WTC11 (cell line): ENCODE data around the gene SLC25A39. TPM values are rescaled to one million over a fixed set of nuclear protein-coding genes. Genes with fewer than 3 reads are reported as not detected.
"Not testable (repeated sequence)": the region's sequence is repeated elsewhere in the genome, so short reads cannot be mapped to it uniquely, and the experiment has no call there.

ENCODE experiments used
- ATAC-seq: fragments of 200-7000 bp; cut with Tn5 transposase; 2 replicates; pipeline ENCODE4 v1.10.0; 2021; ENCODE audit warnings: mild to moderate bottlenecking, moderate library complexity
- CTCF ChIA-PET: fragments of 300-600 bp; sonication (Branson Sonifier 250); formaldehyde crosslinking; loops from one replicate; lab custom pipeline; 2021; ENCODE audit warnings: antibody characterized with exemption; lab: Charles Lee
- POLR2A ChIA-PET: fragments of 350-600 bp; sonication (Branson Sonifier 250); formaldehyde crosslinking; loops from one replicate; lab custom pipeline; 2021; ENCODE audit warnings: antibody characterized with exemption; lab: Charles Lee
- DNase-seq: peaks from one replicate; pipeline ENCODE4 v3.0.0; 2021; ENCODE audit warnings: low spot score
- H3K27ac Mint-ChIP-seq: 2 replicates; pipeline ENCODE4 v1.8.0; 2021; ENCODE audit warnings: mixed read lengths
- H3K27me3 Mint-ChIP-seq: 2 replicates; pipeline ENCODE4 v1.8.0; 2021; ENCODE audit warnings: low read depth, mild to moderate bottlenecking, moderate library complexity, mixed read lengths
- H3K36me3 Mint-ChIP-seq: 2 replicates; pipeline ENCODE4 v1.8.0; 2021; ENCODE audit warnings: mixed read lengths
- H3K4me1 Mint-ChIP-seq: 2 replicates; pipeline ENCODE4 v1.8.0; 2022; ENCODE audit warnings: mixed read lengths
- H3K4me3 Mint-ChIP-seq: 2 replicates; pipeline ENCODE4 v1.8.0; 2021; ENCODE audit warnings: mild to moderate bottlenecking, moderate library complexity, mixed read lengths
- H3K9me3 Mint-ChIP-seq: 2 replicates; pipeline ENCODE4 v1.8.0; 2021; ENCODE audit warnings: mixed read lengths
- AFF4 ChIP-seq: sonication (generic); formaldehyde crosslinking; IDR thresholded peaks from 2 replicates; pipeline ENCODE4 v1.8.1; 2023; ENCODE audit warnings: mild to moderate bottlenecking, missing genetic modification reagents, borderline replicate concordance
- CDX4 ChIP-seq: fragments of 250-450 bp; sonication (Bioruptor Pico); IDR thresholded peaks from 2 replicates; pipeline ENCODE4 v1.9.0; 2021; ENCODE audit warnings: moderate library complexity, mild to moderate bottlenecking, inconsistent platforms, borderline replicate concordance
- CREM ChIP-seq: sonication (generic); formaldehyde crosslinking; IDR thresholded peaks from 2 replicates; pipeline ENCODE4 v1.8.1; 2022; ENCODE audit warnings: mild to moderate bottlenecking, missing genetic modification reagents, moderate library complexity
- ELF4 ChIP-seq: sonication (generic); formaldehyde crosslinking; IDR thresholded peaks from 2 replicates; pipeline ENCODE4 v1.8.1; 2022; ENCODE audit warnings: low read depth, mild to moderate bottlenecking, moderate library complexity, missing genetic modification reagents
- FOXK1 ChIP-seq: sonication (generic); formaldehyde crosslinking; IDR thresholded peaks from 2 replicates; pipeline ENCODE4 v1.8.0; 2022; ENCODE audit warnings: mild to moderate bottlenecking, moderate library complexity, missing genetic modification reagents
- GABPB1 ChIP-seq: sonication (generic); formaldehyde crosslinking; IDR thresholded peaks from 2 replicates; pipeline ENCODE4 v1.8.1; 2023; ENCODE audit warnings: mild to moderate bottlenecking, missing genetic modification reagents
- GTF2I ChIP-seq: fragments of 250-450 bp; sonication (Bioruptor Pico); conservative IDR thresholded peaks from 2 replicates; pipeline ENCODE4 v1.4.0; 2021; ENCODE audit warnings: mild to moderate bottlenecking
- HMGA2 ChIP-seq: fragments of 250-450 bp; sonication (Bioruptor Pico); IDR thresholded peaks from 2 replicates; pipeline ENCODE4 v1.4.0; 2021; ENCODE audit warnings: mild to moderate bottlenecking, moderate library complexity
- IRF1 ChIP-seq: sonication (generic); formaldehyde crosslinking; IDR thresholded peaks from 2 replicates; pipeline ENCODE4 v1.8.0; 2023; ENCODE audit warnings: missing genetic modification reagents
- MAX ChIP-seq: sonication (generic); formaldehyde crosslinking; IDR thresholded peaks from 2 replicates; pipeline ENCODE4 v1.8.0; 2022; ENCODE audit warnings: mild to moderate bottlenecking, missing genetic modification reagents
- NFATC4 ChIP-seq: fragments of 250-450 bp; sonication (Bioruptor Pico); IDR thresholded peaks from 2 replicates; pipeline ENCODE4 v1.9.0; 2021; ENCODE audit warnings: mild to moderate bottlenecking
- NFYB ChIP-seq: sonication (generic); formaldehyde crosslinking; conservative IDR thresholded peaks from 2 replicates; pipeline ENCODE4 v1.8.0; 2022; ENCODE audit warnings: low read depth, missing genetic modification reagents
- OVOL2 ChIP-seq: fragments of 250-450 bp; sonication (Bioruptor Pico); IDR thresholded peaks from 2 replicates; pipeline ENCODE4 v1.9.0; 2021; ENCODE audit warnings: mild to moderate bottlenecking, borderline replicate concordance
- PREB ChIP-seq: sonication (generic); formaldehyde crosslinking; IDR thresholded peaks from 2 replicates; pipeline ENCODE4 v1.8.1; 2022; ENCODE audit warnings: mild to moderate bottlenecking, missing genetic modification reagents, moderate library complexity, borderline replicate concordance
- RELA ChIP-seq: sonication (generic); formaldehyde crosslinking; IDR thresholded peaks from 2 replicates; pipeline ENCODE4 v1.8.1; 2022; ENCODE audit warnings: missing genetic modification reagents, mild to moderate bottlenecking, borderline replicate concordance
- SMAD4 ChIP-seq: sonication (generic); formaldehyde crosslinking; IDR thresholded peaks from 2 replicates; pipeline ENCODE4 v1.8.0; 2022; ENCODE audit warnings: mild to moderate bottlenecking, missing genetic modification reagents
- ZMAT4 ChIP-seq: fragments of 250-450 bp; sonication (Bioruptor Pico); IDR thresholded peaks from 2 replicates; pipeline ENCODE4 v1.9.0; 2021; ENCODE audit warnings: mild to moderate bottlenecking
- ZNF232 ChIP-seq: sonication (generic); formaldehyde crosslinking; IDR thresholded peaks from 2 replicates; pipeline ENCODE4 v1.8.0; 2022; ENCODE audit warnings: mild to moderate bottlenecking, missing genetic modification reagents
- ZNF396 ChIP-seq: fragments of 250-450 bp; sonication (Bioruptor Pico); IDR thresholded peaks from 2 replicates; pipeline ENCODE4 v1.8.0; 2021; ENCODE audit warnings: mild to moderate bottlenecking, moderate library complexity, borderline replicate concordance
- total RNA-seq: library from RNA; stranded (reverse); gene quantifications from 3 replicates; pipeline ENCODE4 v1.2.3, GENCODE V29; 2021

The SLC25A39 gene
- total RNA-seq, 1 experiment from 2014 or later: 271 TPM

GRCh38 chr17:44348988-44349364, 24.4 kb upstream of the SLC25A39 start (continued):
- TF ChIP-seq AFF4 (CRISPR knock-in tag) (no peak), ELF4 (CRISPR knock-in tag) (no peak), IRF1 (no peak)

- POLR2A ChIA-PET: no interaction called here
- Mint-ChIP-seq H3K27me3 (peaks cover 16% of the 10 kb centered on the region), H3K36me3 (no peaks in the 10 kb centered on the region), H3K4me3 (no peak overlapping the region), H3K9me3 (no peaks in the 10 kb centered on the region), H3K4me1 (peaks cover 11% of the 10 kb centered on the region), H3K27ac (no peak overlapping the region)
- ATAC-seq (no peak), DNase-seq (no peak)
- CTCF ChIA-PET: interaction anchor here (1.4 to 7.8 kb wide), 3 partner anchors 14 to 138 kb away, joined by 3 to 102 read pairs (median 61); partner anchors contain the start of gene FAM171A2
- TF ChIP-seq FOXK1 (CRISPR knock-in tag) (no peak), ZNF396 (CRISPR knock-in tag) (no peak), RELA (no peak), PREB (CRISPR knock-in tag) (no peak), HMGA2 (CRISPR knock-in tag) (no peak), NFYB (no peak), GTF2I (CRISPR knock-in tag) (no peak), ZMAT4 (no peak), SMAD4 (CRISPR knock-in tag) (no peak), GABPB1 (CRISPR knock-in tag) (no peak), OVOL2 (CRISPR knock-in tag) (no peak), MAX (CRISPR knock-in tag) (no peak), ZNF232 (CRISPR knock-in tag) (no peak), CREM (no peak), NFATC4 (CRISPR knock-in tag) (no peak), CDX4 (CRISPR knock-in tag) (no peak)
Measured at GRCh38 chr17:44348234-44348987, 23.8 kb upstream of the SLC25A39 start.

- H3K36me3 Mint-ChIP-seq, H3K27ac Mint-ChIP-seq, H3K4me1 Mint-ChIP-seq, H3K4me3 Mint-ChIP-seq, DNase-seq, ATAC-seq, POLR2A ChIA-PET, H3K9me3 Mint-ChIP-seq: not testable (repeated sequence)
- H3K27me3 Mint-ChIP-seq: peaks cover 20% of the 10 kb centered on the region
- CTCF ChIA-PET: interaction anchor here (1.0 to 1.4 kb wide), 2 partner anchors 16 to 137 kb away, joined by 3 read pairs; partner anchors contain the start of gene FAM171A2
Measured at GRCh38 chr17:44347206-44348055, 22.8 kb upstream of the SLC25A39 start.
